CD4-positive, alpha-beta T cell treated with Interleukin-15 for 4 hours (primary cell): Measurements from ENCODE around the gene CHCHD6.

ENCODE experiments used
- DNase-seq: peaks from one replicate; pipeline ENCODE4 v3.0.0-alpha.2; 2020; ENCODE audit warnings: low spot score

CHCHD6 gene

GRCh38 chr3:126827121-126827520, 123.1 kb downstream of the CHCHD6 start:
- no peak for DNase-seq

GRCh38 chr3:126828306-126828705, 124.3 kb downstream of the CHCHD6 start:
- DNase-seq: no peak

GRCh38 chr3:126832933-126833332, 128.9 kb downstream of the CHCHD6 start:
- no peak for DNase-seq

- DNase-seq: no peak
These were observed 130.8 kb downstream of the CHCHD6 start for GRCh38 chr3:126834596-126835471.

GRCh38 chr3:126835472-126836219, 131.6 kb downstream of the CHCHD6 start:
- DNase-seq: no peak

GRCh38 chr3:126836220-126836860, 132.3 kb downstream of the CHCHD6 start:
- DNase-seq: no peak

- no peak for DNase-seq
These were observed 133.7 kb downstream of the CHCHD6 start for GRCh38 chr3:126837773-126838172.

- DNase-seq: no peak
These were observed 142.1 kb downstream of the CHCHD6 start for GRCh38 chr3:126845920-126846715.

GRCh38 chr3:126847061-126847460, 143.0 kb downstream of the CHCHD6 start:
- DNase-seq: no peak

GRCh38 chr3:126848991-126849390, 145.0 kb downstream of the CHCHD6 start:
- no peak for DNase-seq

- no peak for DNase-seq
These were observed 145.7 kb downstream of the CHCHD6 start for GRCh38 chr3:126849768-126850167.

GRCh38 chr3:126850370-126851085, 146.5 kb downstream of the CHCHD6 start:
- DNase-seq: no peak

GRCh38 chr3:126851382-126851781, 147.3 kb downstream of the CHCHD6 start:
- DNase-seq: no peak

GRCh38 chr3:126851934-126852333, 147.9 kb downstream of the CHCHD6 start:
- no peak for DNase-seq

GRCh38 chr3:126852511-126852910, 148.5 kb downstream of the CHCHD6 start:
- no peak for DNase-seq

- no peak for DNase-seq
These were observed 150.6 kb downstream of the CHCHD6 start for GRCh38 chr3:126854666-126855065.

GRCh38 chr3:126855374-126855773, 151.3 kb downstream of the CHCHD6 start:
- no peak for DNase-seq

GRCh38 chr3:126857928-126858327, 153.9 kb downstream of the CHCHD6 start:
- DNase-seq: no peak

GRCh38 chr3:126858401-126858800, 154.4 kb downstream of the CHCHD6 start:
- DNase-seq: no peak

- no peak for DNase-seq
These were observed 154.8 kb downstream of the CHCHD6 start for GRCh38 chr3:126858887-126859286.
